ENCODE data around the gene LRRC17. TPM values are rescaled to one million over a fixed set of nuclear protein-coding genes. Genes with fewer than 3 reads are reported as not detected.

Gene LRRC17
- total and polyA plus RNA-seq, 2 experiments from 2014 or later: 20.4 to 40.8 TPM

GRCh38 chr7:102988631-102989560 lies 76.1 kb downstream of the LRRC17 start:
- H3K79me2 ChIP-seq: no peaks in the 10 kb centered on the region
- no peaks in the 10 kb centered on the region for H3K9me2 ChIP-seq (replicated peaks; ENCODE audit: insufficient read depth)
- peak overlapping the region; percentile 17 for H3K27ac ChIP-seq
- H3K36me3 ChIP-seq (replicated peaks; ENCODE audit: insufficient read depth, low read depth): no peaks in the 10 kb centered on the region
- no peak overlapping the region for H2AFZ ChIP-seq
- TF ChIP-seq EZH2phosphoT487 (IDR thresholded peaks at IDR 0.05; ENCODE audit: low read depth, severe bottlenecking, unreplicated experiment): no peak
- TF ChIP-seq EZH2 (IDR thresholded peaks at IDR 0.05; ENCODE audit: borderline replicate concordance): no peak
- no peaks in the 10 kb centered on the region for H3K27me3 ChIP-seq
- peak; percentile 19 for DNase-seq (ENCODE audit: low spot score)
- no peaks in the 10 kb centered on the region for H4K20me1 ChIP-seq (ENCODE audit: insufficient read depth, poor library complexity, severe bottlenecking)
- WGBS (ENCODE audit: low lambda C conversion rate, missing lambda C conversion rate): 58% methylated on average over 6 of the region's 6 CpGs
- no peak overlapping the region for H3K4me3 ChIP-seq
- peaks cover 34% of the 10 kb centered on the region for H3K4me1 ChIP-seq (ENCODE audit: insufficient read depth)
- no peaks in the 10 kb centered on the region for H3K9me3 ChIP-seq (ENCODE audit: low read depth)
- no peak overlapping the region for H3K4me2 ChIP-seq

GRCh38 chr7:102990642-102991041 lies 77.8 kb downstream of the LRRC17 start:
- Histone ChIP-seq H3K27me3 (no peaks in the 10 kb centered on the region), H3K9me3 (ENCODE audit: low read depth) (no peaks in the 10 kb centered on the region), H3K36me3 (replicated peaks; ENCODE audit: insufficient read depth, low read depth) (no peaks in the 10 kb centered on the region), H3K79me2 (no peaks in the 10 kb centered on the region), H3K4me2 (no peak overlapping the region), H4K20me1 (ENCODE audit: insufficient read depth, poor library complexity, severe bottlenecking) (no peaks in the 10 kb centered on the region), H2AFZ (no peak overlapping the region), H3K9me2 (replicated peaks; ENCODE audit: insufficient read depth) (no peaks in the 10 kb centered on the region), H3K4me1 (ENCODE audit: insufficient read depth) (peaks cover 34% of the 10 kb centered on the region), H3K4me3 (no peak overlapping the region), H3K27ac (no peak overlapping the region)
- no peak for DNase-seq (ENCODE audit: low spot score)
- 82% methylated on average over 2 of the region's 2 CpGs for WGBS (ENCODE audit: low lambda C conversion rate, missing lambda C conversion rate)
- TF ChIP-seq EZH2 (IDR thresholded peaks at IDR 0.05; ENCODE audit: borderline replicate concordance): no peak
- TF ChIP-seq CTCF (IDR thresholded peaks at IDR 0.05; ENCODE audit: poor library complexity): no peak
- TF ChIP-seq EZH2phosphoT487 (IDR thresholded peaks at IDR 0.05; ENCODE audit: low read depth, severe bottlenecking, unreplicated experiment): no peak

GRCh38 chr7:102991077-102991539 lies 78.3 kb downstream of the LRRC17 start:
- Histone ChIP-seq H3K4me1 (ENCODE audit: insufficient read depth) (peaks cover 34% of the 10 kb centered on the region), H3K4me3 (no peak overlapping the region), H3K4me2 (no peak overlapping the region), H3K27ac (peak overlapping the region; percentile 77), H3K9me3 (ENCODE audit: low read depth) (no peaks in the 10 kb centered on the region), H3K36me3 (replicated peaks; ENCODE audit: insufficient read depth, low read depth) (no peaks in the 10 kb centered on the region), H2AFZ (no peak overlapping the region), H3K79me2 (no peaks in the 10 kb centered on the region), H3K27me3 (no peaks in the 10 kb centered on the region), H4K20me1 (ENCODE audit: insufficient read depth, poor library complexity, severe bottlenecking) (no peaks in the 10 kb centered on the region), H3K9me2 (replicated peaks; ENCODE audit: insufficient read depth) (no peaks in the 10 kb centered on the region)
- no peak for TF ChIP-seq EZH2phosphoT487 (IDR thresholded peaks at IDR 0.05; ENCODE audit: low read depth, severe bottlenecking, unreplicated experiment)
- no peak for TF ChIP-seq EZH2 (IDR thresholded peaks at IDR 0.05; ENCODE audit: borderline replicate concordance)
- no peak for TF ChIP-seq CTCF (IDR thresholded peaks at IDR 0.05; ENCODE audit: poor library complexity)
- no peak for DNase-seq (ENCODE audit: low spot score)

- Histone ChIP-seq H3K4me1 (ENCODE audit: insufficient read depth) (peaks cover 34% of the 10 kb centered on the region), H3K4me2 (no peak overlapping the region), H3K79me2 (no peaks in the 10 kb centered on the region), H3K4me3 (no peak overlapping the region), H4K20me1 (ENCODE audit: insufficient read depth, poor library complexity, severe bottlenecking) (no peaks in the 10 kb centered on the region), H3K9me3 (ENCODE audit: low read depth) (no peaks in the 10 kb centered on the region), H3K27ac (peak overlapping the region; percentile 77), H3K36me3 (replicated peaks; ENCODE audit: insufficient read depth, low read depth) (no peaks in the 10 kb centered on the region), H3K27me3 (no peaks in the 10 kb centered on the region), H2AFZ (no peak overlapping the region), H3K9me2 (replicated peaks; ENCODE audit: insufficient read depth) (no peaks in the 10 kb centered on the region)
- TF ChIP-seq EZH2 (IDR thresholded peaks at IDR 0.05; ENCODE audit: borderline replicate concordance): no peak
- no peak for TF ChIP-seq CTCF (IDR thresholded peaks at IDR 0.05; ENCODE audit: poor library complexity)
- no peak for TF ChIP-seq EZH2phosphoT487 (IDR thresholded peaks at IDR 0.05; ENCODE audit: low read depth, severe bottlenecking, unreplicated experiment)
- DNase-seq (ENCODE audit: low spot score): peak; percentile 60
- 59% methylated on average over 2 of the region's 2 CpGs for WGBS (ENCODE audit: low lambda C conversion rate, missing lambda C conversion rate)
Observed at GRCh38 chr7:102991540-102992214, 78.9 kb downstream of the LRRC17 start.
